Measurements from ENCODE around the gene GRIFIN.
"Not testable (repeated sequence)": the region's sequence is repeated elsewhere in the genome, so short reads cannot be mapped to it uniquely, and the experiment has no call there.

GRIFIN gene

GRCh38 chr7:2478399-2478785 lies 2.2 kb upstream of the GRIFIN start:
- DNase-seq (ENCODE audit: low read depth in 2 of 2), result no peak

- DNase-seq (ENCODE audit: low read depth in 2 of 2), result peak; percentile 28 to 30
Observed at GRCh38 chr7:2477447-2478398, 1.5 kb upstream of the GRIFIN start.

GRCh38 chr7:2476776-2477446 lies 713 bp upstream of the GRIFIN start:
- DNase-seq (ENCODE audit: low read depth in 2 of 2), result no peak

- DNase-seq (ENCODE audit: low read depth in 2 of 2), result no peak
Observed at GRCh38 chr7:2475678-2476015, 551 bp downstream of the GRIFIN start.

- no peak for DNase-seq (ENCODE audit: low read depth in 2 of 2)
Observed at GRCh38 chr7:2474813-2475677, 1.2 kb downstream of the GRIFIN start.

GRCh38 chr7:2474224-2474623 lies 2.0 kb downstream of the GRIFIN start:
- no peak for DNase-seq (ENCODE audit: low read depth in 2 of 2)

GRCh38 chr7:2473496-2474180 lies 2.6 kb downstream of the GRIFIN start:
- DNase-seq (ENCODE audit: low read depth in 2 of 2), result no peak

- DNase-seq (ENCODE audit: low read depth in 2 of 2), result no peak
Observed at GRCh38 chr7:2472739-2473138, 3.5 kb downstream of the GRIFIN start.

- DNase-seq (ENCODE audit: low read depth in 2 of 2), result no peak
Observed at GRCh38 chr7:2471396-2471795, 4.8 kb downstream of the GRIFIN start.

GRCh38 chr7:2471022-2471329 lies 5.2 kb downstream of the GRIFIN start:
- no peak for DNase-seq (ENCODE audit: low read depth in 2 of 2)

- no peak for DNase-seq (ENCODE audit: low read depth in 2 of 2)
Observed at GRCh38 chr7:2470204-2471021, 5.8 kb downstream of the GRIFIN start.

GRCh38 chr7:2469460-2470203 lies 6.6 kb downstream of the GRIFIN start:
- not testable (repeated sequence) for DNase-seq (ENCODE audit: low read depth in 2 of 2)

- no peak for DNase-seq (ENCODE audit: low read depth in 2 of 2)
Observed at GRCh38 chr7:2468227-2468626, 8.0 kb downstream of the GRIFIN start.

GRCh38 chr7:2466675-2467074 lies 9.5 kb downstream of the GRIFIN start:
- DNase-seq (ENCODE audit: low read depth in 2 of 2), result no peak

GRCh38 chr7:2465928-2466327 lies 10.3 kb downstream of the GRIFIN start:
- DNase-seq (ENCODE audit: low read depth in 2 of 2), result no peak

GRCh38 chr7:2462731-2463130 lies 13.5 kb downstream of the GRIFIN start:
- DNase-seq (ENCODE audit: low read depth in 2 of 2), result no peak

- DNase-seq (ENCODE audit: low read depth in 2 of 2), result no peak
Observed at GRCh38 chr7:2461268-2462026, 14.8 kb downstream of the GRIFIN start.

- no peak for DNase-seq (ENCODE audit: low read depth in 2 of 2)
Observed at GRCh38 chr7:2460641-2461040, 15.6 kb downstream of the GRIFIN start.

- no peak for DNase-seq (ENCODE audit: low read depth in 2 of 2)
Observed at GRCh38 chr7:2460188-2460587, 16.0 kb downstream of the GRIFIN start.

All from stimulated activated CD8-positive, alpha-beta memory T cell treated with anti-CD3 and anti-CD28 coated beads, Interleukin-2, amount 100 ng/mL, for 1 hour (primary cell).